ENCODE data around the gene VSIR.

- TF ChIP-seq POLR2A (IDR thresholded peaks at IDR 0.05) (no peak), CTCF (IDR thresholded peaks at IDR 0.05) (no peak)
These were observed 38.5 kb downstream of the VSIR start for GRCh38 chr10:71734797-71735196.
